ENCODE data around the gene AGTRAP. TPM values are rescaled to one million over a fixed set of nuclear protein-coding genes. Genes with fewer than 3 reads are reported as not detected.

AGTRAP gene
- total and polyA plus RNA-seq, 2 of the 8 experiments (the other 6 are each of a cell fraction or from before 2014, with no cell fraction given) = 69.7 to 192 TPM

DNA sequence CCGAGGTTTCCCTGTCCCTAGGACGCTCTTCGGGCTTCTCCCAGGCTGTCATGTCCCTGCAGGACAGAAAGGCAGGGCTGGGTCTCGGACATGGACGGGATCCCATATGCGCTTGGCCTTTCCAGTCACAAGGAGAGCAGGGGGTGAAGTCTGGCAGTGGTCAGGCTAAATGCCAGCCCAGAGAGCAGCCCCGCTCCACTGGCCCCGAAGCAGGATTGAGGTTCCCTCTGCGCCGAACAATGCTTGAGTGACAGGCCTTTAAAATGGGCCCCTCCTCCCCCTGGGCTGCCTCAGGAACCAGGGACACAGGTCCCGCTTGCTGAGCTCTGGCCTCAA lies 31.8 kb upstream of the AGTRAP start (continued):
- TF ChIP-seq HDAC6 (IDR thresholded peaks at IDR 0.05; ENCODE audit: low read depth, low read length) (no peak), SIX5 (IDR thresholded peaks at IDR 0.05; ENCODE audit: low read depth, low read length) (no peak), PHF8 (conservative IDR thresholded peaks at IDR 0.05; ENCODE audit: low read depth, low read length) (no peak), CEBPB (IDR thresholded peaks at IDR 0.05; ENCODE audit: low read depth, low read length) (no peak), TAF1 (IDR thresholded peaks at IDR 0.05; ENCODE audit: low read depth, low read length) (no peak), CBX5 (IDR thresholded peaks at IDR 0.05; ENCODE audit: low read depth, low read length) (no peak)

Measured in H1 (cell line).